C4-2B (cell line): Measurements from ENCODE around the gene PIAS4.

Experiments used
- H3K27ac ChIP-seq: fragments of 450-650 bp; 2 replicates; pipeline ENCODE4 v1.5.1; 2017
- CTCF ChIP-seq: fragments of 450-650 bp; conservative IDR thresholded peaks from 2 replicates; pipeline ENCODE4 v1.5.1; 2017; ENCODE audit warnings: mild to moderate bottlenecking
- ZFX ChIP-seq: fragments of 450-650 bp; IDR thresholded peaks from 2 replicates; pipeline ENCODE4 v1.6.1; 2017

The PIAS4 gene

GRCh38 chr19:4059891-4060620, 52.5 kb downstream of the PIAS4 start:
- H3K27ac ChIP-seq: peak overlapping the region; percentile 99
- no peak for TF ChIP-seq ZFX

GRCh38 chr19:4060621-4061177, 53.2 kb downstream of the PIAS4 start:
- H3K27ac ChIP-seq: peak overlapping the region; percentile 99
- TF ChIP-seq CTCF (no peak), ZFX (no peak)

GRCh38 chr19:4061178-4061682, 53.7 kb downstream of the PIAS4 start:
- H3K27ac ChIP-seq: peak overlapping the region; percentile 99
- TF ChIP-seq ZFX (0 out of 2 replicates have a peak, but pooled peaks have one; percentile 33), CTCF (no peak)

- H3K27ac ChIP-seq: peak overlapping the region; percentile 99
- 0 out of 2 replicates have a peak, but pooled peaks have one; percentile 18 for TF ChIP-seq ZFX
- no peak for TF ChIP-seq CTCF
Observed at GRCh38 chr19:4061683-4062418, 54.3 kb downstream of the PIAS4 start.

GRCh38 chr19:4062419-4063368, 55.2 kb downstream of the PIAS4 start:
- no peak for TF ChIP-seq ZFX
- TF ChIP-seq CTCF: no peak
- H3K27ac ChIP-seq: peak overlapping the region; percentile 99

GRCh38 chr19:4063369-4064148, 56.0 kb downstream of the PIAS4 start:
- peak overlapping the region; percentile 99 for H3K27ac ChIP-seq
- TF ChIP-seq CTCF (no peak), ZFX (0 out of 2 replicates have a peak, but pooled peaks have one; percentile 47)
